ENCODE data around the gene BBLN. TPM values are rescaled to one million over a fixed set of nuclear protein-coding genes. Genes with fewer than 3 reads are reported as not detected.
"Not testable (repeated sequence)": the region's sequence is repeated elsewhere in the genome, so short reads cannot be mapped to it uniquely, and the experiment has no call there.

BBLN gene
- total RNA-seq, 2 experiments from 2014 or later, result 53.6 to 55.9 TPM

GRCh38 chr9:128135561-128135960, 24.5 kb upstream of the BBLN start:
- H3K36me3 Mint-ChIP-seq (ENCODE audit: low read depth); DNase-seq; H3K4me3 ChIP-seq (ENCODE audit: low read length); intact Hi-C loops (cut with DNase I, micrococcal nuclease); H3K27ac Mint-ChIP-seq; H3K9me3 Mint-ChIP-seq; H3K4me3 Mint-ChIP-seq; H3K27me3 ChIP-seq (ENCODE audit: control insufficient read depth in 1 of 2, insufficient read depth in 2 of 2, low read length in 2 of 2); H3K9me3 ChIP-seq (ENCODE audit: control insufficient read depth in 1 of 2, insufficient read depth in 1 of 2, low read length in 2 of 2); H3K4me1 Mint-ChIP-seq (ENCODE audit: low read depth); POLR2A ChIA-PET; H3K36me3 ChIP-seq (ENCODE audit: insufficient read depth, low read length); CTCF ChIA-PET; ATAC-seq (ENCODE audit: poor library complexity); H3K4me1 ChIP-seq (ENCODE audit: insufficient read depth, low read length); H3K27me3 Mint-ChIP-seq; H3K27ac ChIP-seq (ENCODE audit: low read depth in 1 of 2, low read length in 2 of 2): not testable (repeated sequence)

- intact Hi-C loops (cut with DNase I, micrococcal nuclease), result no loop called here
- H3K4me3 Mint-ChIP-seq, result no peak overlapping the region
Measured at GRCh38 chr9:128136816-128137793, 23.0 kb upstream of the BBLN start.

DNA sequence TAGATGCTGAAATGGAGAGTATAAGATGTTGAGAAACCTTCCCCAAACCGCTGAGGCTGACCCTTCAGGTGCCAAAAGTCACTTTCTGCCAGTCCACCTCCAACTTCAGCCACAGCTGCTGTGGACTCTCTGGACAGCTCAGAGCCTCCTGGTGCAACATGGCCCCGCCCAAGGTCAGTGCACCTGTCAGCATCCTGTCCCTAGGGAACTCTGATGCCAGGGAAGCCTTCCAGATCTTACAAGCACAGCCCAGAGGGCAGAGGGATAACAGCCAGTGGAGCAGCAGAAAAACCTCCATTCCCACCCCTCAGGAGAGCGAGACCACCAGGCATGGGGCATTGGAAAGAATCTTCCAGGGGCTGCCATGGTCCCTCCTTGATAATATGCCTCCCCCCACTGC, 22.1 kb upstream of the BBLN start:
- ChIA-PET POLR2A (no interaction called here), CTCF (interaction anchor here (1.3 kb wide), 1 partner anchor 20 kb away, joined by 6 read pairs; no protein-coding TSS in a partner anchor)
- Mint-ChIP-seq H3K4me3 (no peak overlapping the region), H3K4me1 (ENCODE audit: low read depth) (peaks cover 14% of the 10 kb centered on the region), H3K27me3 (peaks cover 2% of the 10 kb centered on the region), H3K9me3 (no peaks in the 10 kb centered on the region), H3K36me3 (ENCODE audit: low read depth) (no peaks in the 10 kb centered on the region), H3K27ac (no peak overlapping the region)
- Histone ChIP-seq H3K27me3 (ENCODE audit: control insufficient read depth in 1 of 2, insufficient read depth in 2 of 2, low read length in 2 of 2) (no peaks in the 10 kb centered on the region), H3K27ac (ENCODE audit: low read depth in 1 of 2, low read length in 2 of 2) (no peak overlapping the region), H3K4me1 (ENCODE audit: insufficient read depth, low read length) (peaks cover 15% of the 10 kb centered on the region), H3K9me3 (ENCODE audit: control insufficient read depth in 1 of 2, insufficient read depth in 1 of 2, low read length in 2 of 2) (no peaks in the 10 kb centered on the region), H3K36me3 (ENCODE audit: insufficient read depth, low read length) (no peaks in the 10 kb centered on the region), H3K4me3 (ENCODE audit: low read length) (no peak overlapping the region)
- ATAC-seq (ENCODE audit: poor library complexity), result no peak
- intact Hi-C loops (cut with DNase I, micrococcal nuclease), result no loop called here
- TF ChIP-seq CTCF (IDR thresholded peaks at IDR 0.05), result no peak
- no peak for DNase-seq

More at GRCh38 chr9:128136816-128137793, 23.0 kb upstream of the BBLN start:
- CTCF ChIA-PET, result interaction anchor here (1.3 kb wide), 1 partner anchor 19 kb away, joined by 6 read pairs; no protein-coding TSS in a partner anchor
- H3K4me1 ChIP-seq (ENCODE audit: insufficient read depth, low read length), result peaks cover 6% of the 10 kb centered on the region
- ATAC-seq (ENCODE audit: poor library complexity) (no peak), DNase-seq (no peak)
- no peaks in the 10 kb centered on the region for H3K36me3 Mint-ChIP-seq (ENCODE audit: low read depth)
- H3K9me3 Mint-ChIP-seq, result no peaks in the 10 kb centered on the region
- H3K9me3 ChIP-seq (ENCODE audit: control insufficient read depth in 1 of 2, insufficient read depth in 1 of 2, low read length in 2 of 2), result no peaks in the 10 kb centered on the region
- H3K27me3 ChIP-seq (ENCODE audit: control insufficient read depth in 1 of 2, insufficient read depth in 2 of 2, low read length in 2 of 2), result no peaks in the 10 kb centered on the region
- no peak overlapping the region for H3K27ac Mint-ChIP-seq
- POLR2A ChIA-PET, result no interaction called here
- H3K4me3 ChIP-seq (ENCODE audit: low read length), result no peak overlapping the region
- H3K27ac ChIP-seq (ENCODE audit: low read depth in 1 of 2, low read length in 2 of 2), result no peak overlapping the region
- no peak for TF ChIP-seq CTCF (IDR thresholded peaks at IDR 0.05)
- peaks cover 3% of the 10 kb centered on the region for H3K27me3 Mint-ChIP-seq
- H3K36me3 ChIP-seq (ENCODE audit: insufficient read depth, low read length), result no peaks in the 10 kb centered on the region
- peaks cover 12% of the 10 kb centered on the region for H3K4me1 Mint-ChIP-seq (ENCODE audit: low read depth)
